IMR-90 (cell line): ENCODE data around the gene TEX36. TPM values are rescaled to one million over a fixed set of nuclear protein-coding genes. Genes with fewer than 3 reads are reported as not detected.

Experiments used
- ATAC-seq: fragments of 200-7000 bp; cut with Tn5 transposase; 2 replicates; pipeline ENCODE4 v1.9.1; 2020; ENCODE audit warnings: low read depth, mild to moderate bottlenecking, moderate library complexity
- BruUV-seq: library from RNA; stranded (reverse); fragments of 400-500 nt; replicated peaks from 2 replicates; lab custom pipeline; 2021; lab: Mats Ljungman, UMichigan
- CTCF ChIA-PET: fragments of 300-600 bp; formaldehyde crosslinking; extraction: SDS; loops from one replicate; lab custom pipeline; 2021; ENCODE audit warnings: antibody characterized with exemption; lab: Yijun Ruan, JAX
- POLR2A ChIA-PET: fragments of 300-600 bp; sonication (Branson Sonifier 250); formaldehyde crosslinking; loops from one replicate; lab custom pipeline; 2022; ENCODE audit warnings: antibody characterized with exemption; ENCODE audit not compliant: unreplicated experiment; lab: Charles Lee
- DNase-seq: peaks from one replicate; pipeline ENCODE4 v3.0.0; 2013
- H2AFZ ChIP-seq: replicated peaks from 2 replicates; pipeline ENCODE3; 2013; ENCODE audit warnings: low read length, mild to moderate bottlenecking; ENCODE audit not compliant: poor library complexity
- H2AK5ac ChIP-seq: 2 replicates; pipeline ENCODE4 v1.6.1; 2013; ENCODE audit warnings: low read depth, low read length, inconsistent platforms
- H2AK9ac ChIP-seq: replicated peaks from 2 replicates; pipeline ENCODE3; 2013; ENCODE audit warnings: mild to moderate bottlenecking, low read depth, low read length, moderate library complexity; ENCODE audit not compliant: poor library complexity
- H2BK120ac ChIP-seq: 2 replicates; pipeline ENCODE4 v1.6.1; 2013; ENCODE audit warnings: low read depth, low read length, inconsistent platforms
- H2BK15ac ChIP-seq: 3 replicates; pipeline ENCODE4 v1.6.1; 2013; ENCODE audit warnings: low read depth, low read length, inconsistent platforms
- H2BK20ac ChIP-seq: 2 replicates; pipeline ENCODE4 v1.6.1; 2013; ENCODE audit warnings: low read depth, mild to moderate bottlenecking, inconsistent platforms, low read length, moderate library complexity
- H2BK5ac ChIP-seq: 2 replicates; pipeline ENCODE4 v1.6.1; 2013; ENCODE audit warnings: mild to moderate bottlenecking, low read depth, low read length, inconsistent platforms; ENCODE audit not compliant: poor library complexity, severe bottlenecking
- H3K14ac ChIP-seq: replicated peaks from 2 replicates; pipeline ENCODE4 v1.6.1; 2013; ENCODE audit warnings: low read depth, low read length, inconsistent platforms
- H3K18ac ChIP-seq: 2 replicates; pipeline ENCODE4 v1.6.1; 2013; ENCODE audit warnings: low read depth, low read length, control low read depth
- H3K23ac ChIP-seq: 2 replicates; pipeline ENCODE4 v1.6.1; 2013; ENCODE audit warnings: low read depth, low read length, inconsistent platforms
- H3K27ac ChIP-seq: 2 replicates; pipeline ENCODE4 v1.5.1; 2013; ENCODE audit warnings: mild to moderate bottlenecking, control low read depth, low read length; ENCODE audit not compliant: insufficient read depth
- H3K27me3 ChIP-seq: 2 replicates; pipeline ENCODE4 v1.6.1; 2013; ENCODE audit warnings: low read length; ENCODE audit not compliant: control insufficient read depth, insufficient read depth
- H3K36me3 ChIP-seq: 2 replicates; pipeline ENCODE4 v1.6.1; 2013; ENCODE audit warnings: low read length, mixed read lengths; ENCODE audit not compliant: control insufficient read depth, insufficient read depth
- H3K4ac ChIP-seq: 2 replicates; pipeline ENCODE4 v1.6.1; 2013; ENCODE audit warnings: low read depth, low read length, inconsistent platforms
- H3K4me1 ChIP-seq: 2 replicates; pipeline ENCODE4 v1.6.1; 2013; ENCODE audit warnings: low read length, mixed read lengths; ENCODE audit not compliant: control insufficient read depth, insufficient read depth
- H3K4me2 ChIP-seq: 2 replicates; pipeline ENCODE4 v1.6.1; 2013; ENCODE audit warnings: low read depth, mild to moderate bottlenecking, control low read depth, low read length, moderate library complexity
- H3K4me3 ChIP-seq: 2 replicates; pipeline ENCODE4 v1.5.1; 2013; ENCODE audit warnings: low read depth, mild to moderate bottlenecking, control low read depth, low read length, moderate library complexity; ENCODE audit not compliant: insufficient read depth
- H3K56ac ChIP-seq: 2 replicates; pipeline ENCODE4 v1.6.1; 2013; ENCODE audit warnings: low read length, inconsistent platforms; ENCODE audit not compliant: insufficient read depth; ENCODE audit errors: extremely low read depth
- H3K79me1 ChIP-seq, 2 experiments: 2 replicates each; pipeline ENCODE4 v1.6.1; 2013; ENCODE audit warnings: low read length in 2 of 2, inconsistent platforms in 1 of 2, low read depth in 1 of 2
- H3K9ac ChIP-seq: 2 replicates; pipeline ENCODE4 v1.6.1; 2013; ENCODE audit warnings: low read depth, low read length, control low read depth
- H3K9me1 ChIP-seq: 2 replicates; pipeline ENCODE4 v1.6.1; 2013; ENCODE audit warnings: low read length, inconsistent platforms; ENCODE audit not compliant: insufficient read depth
- H3K9me3 ChIP-seq: 2 replicates; pipeline ENCODE4 v1.6.1; 2013; ENCODE audit warnings: low read length; ENCODE audit not compliant: control insufficient read depth, insufficient read depth
- H4K20me1 ChIP-seq: 2 replicates; pipeline ENCODE4 v1.6.1; 2013; ENCODE audit warnings: low read length, inconsistent platforms; ENCODE audit not compliant: insufficient read depth
- H4K5ac ChIP-seq: 2 replicates; pipeline ENCODE4 v1.6.1; 2013; ENCODE audit warnings: mild to moderate bottlenecking, low read depth, low read length, control low read depth
- H4K8ac ChIP-seq, 2 experiments: 2 replicates each; pipeline ENCODE4 v1.6.1; 2013; ENCODE audit warnings: low read depth in 2 of 2, low read length in 2 of 2, control low read depth in 1 of 2, inconsistent platforms in 1 of 2
- H4K91ac ChIP-seq: 2 replicates; pipeline ENCODE4 v1.6.1; 2013; ENCODE audit warnings: low read depth, low read length, inconsistent platforms; ENCODE audit not compliant: insufficient read depth
- BHLHE40 ChIP-seq: fragments of 150-350 bp; IDR thresholded peaks from 2 replicates; pipeline ENCODE4 v1.6.1; 2016; ENCODE audit warnings: mild to moderate bottlenecking, low read depth, low read length
- WGBS, 2 experiments: methylation state at CpG; one replicate each; pipeline versions ENCODE4 v1.1.5 to v1.1.7; 2013; ENCODE audit warnings: missing lambda C conversion rate in 2 of 2; ENCODE audit not compliant: insufficient read length in 1 of 2; ENCODE audit errors: extremely low coverage in 2 of 2; 5-methylcytosine and 5-hydroxymethylcytosine counted together
- dilution Hi-C: fragments of 300-500 bp; cut with HindIII; formaldehyde crosslinking; loops from one replicate; pipeline ENCODE4 v1.14.3; 2018; ENCODE audit warnings: low sequenced_read_pairs; ENCODE audit not compliant: unreplicated experiment
- in situ Hi-C: fragments of 300-500 bp; cut with MboI; formaldehyde crosslinking; loops from 3 replicates; pipeline ENCODE4 v1.14.3; 2019; ENCODE audit warnings: low sequenced_read_pairs, inconsistent platforms, mixed read lengths
- intact Hi-C: fragments of 100-400 bp; cut with micrococcal nuclease; formaldehyde crosslinking; loops from 2 replicates; pipeline ENCODE4 v1.10.0; 2022
- polyA plus RNA-seq, 3 experiments: library from polyadenylated mRNA; depleted of rRNA; stranded (reverse); fragments of >200 nt; gene quantifications; 2 replicates each; pipeline ENCODE4 v1.2.3, GENCODE V29; 2012; ENCODE audit warnings: low replicate concordance in 1 of 3
- total RNA-seq: library from RNA; depleted of rRNA; stranded (reverse); fragments of >200 nt; gene quantifications from 2 replicates; pipeline ENCODE4 v1.2.3, GENCODE V29; 2012
- TF ChIP-seq, protein P1 (sequence below): fragments of 150-350 bp; IDR thresholded peaks from 2 replicates; pipeline ENCODE4 v1.6.1; 2017; ENCODE audit warnings: mild to moderate bottlenecking, antibody characterized with exemption, low read length, low read depth

The TEX36 gene
- total and polyA plus RNA-seq, 2 of the 4 experiments (the other 2 are of a cell fraction): not detected

DNA sequence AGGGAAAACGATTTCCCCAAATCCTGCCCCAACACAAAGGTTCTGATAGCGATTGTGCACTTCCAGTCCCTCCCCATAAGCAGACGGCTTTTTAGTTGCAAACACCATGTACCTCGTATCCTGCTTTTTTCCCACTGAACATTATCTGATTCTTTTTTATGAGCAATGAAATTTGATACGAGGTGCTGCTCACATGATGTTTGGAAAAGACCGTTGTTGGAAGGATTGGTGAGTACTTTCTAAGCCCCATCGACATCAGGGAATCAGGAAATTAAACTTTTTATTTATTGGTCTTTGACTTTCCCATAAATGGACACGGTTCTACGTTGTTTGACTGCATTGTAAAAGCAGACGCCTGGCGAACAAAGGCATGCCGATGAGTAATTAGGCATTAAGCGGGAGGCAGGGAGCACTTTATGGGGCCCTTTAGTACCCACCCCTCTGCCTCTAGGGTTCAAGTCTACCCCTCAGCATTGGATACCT lies 49.4 kb downstream of the TEX36 start:
- Histone ChIP-seq H2BK15ac (no peak overlapping the region), H4K8ac (no peak overlapping the region), H3K4me1 (no peaks in the 10 kb centered on the region), H3K9ac (no peak overlapping the region), H3K9me3 (no peaks in the 10 kb centered on the region), H3K27ac (no peak overlapping the region), H2AFZ (no peak overlapping the region), H3K9me1 (no peaks in the 10 kb centered on the region), H2AK5ac (no peak overlapping the region), H3K14ac (no peak overlapping the region), H3K18ac (no peak overlapping the region), H4K91ac (no peak overlapping the region), H3K36me3 (no peaks in the 10 kb centered on the region), H2AK9ac (no peak overlapping the region), H3K4me3 (no peak overlapping the region), H3K79me1 (no peaks in the 10 kb centered on the region), H2BK120ac (no peak overlapping the region), H3K27me3 (peaks cover 2% of the 10 kb centered on the region), H3K4me2 (no peak overlapping the region), H3K4ac (no peak overlapping the region), H3K23ac (no peak overlapping the region), H4K5ac (no peak overlapping the region), H4K20me1 (no peaks in the 10 kb centered on the region), H2BK5ac (no peak overlapping the region), H3K56ac (no peak overlapping the region), H2BK20ac (no peak overlapping the region)
- DNase-seq: no peak
- TF ChIP-seq, protein P1, sequence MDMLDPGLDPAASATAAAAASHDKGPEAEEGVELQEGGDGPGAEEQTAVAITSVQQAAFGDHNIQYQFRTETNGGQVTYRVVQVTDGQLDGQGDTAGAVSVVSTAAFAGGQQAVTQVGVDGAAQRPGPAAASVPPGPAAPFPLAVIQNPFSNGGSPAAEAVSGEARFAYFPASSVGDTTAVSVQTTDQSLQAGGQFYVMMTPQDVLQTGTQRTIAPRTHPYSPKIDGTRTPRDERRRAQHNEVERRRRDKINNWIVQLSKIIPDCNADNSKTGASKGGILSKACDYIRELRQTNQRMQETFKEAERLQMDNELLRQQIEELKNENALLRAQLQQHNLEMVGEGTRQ: no peak
- no peak for TF ChIP-seq BHLHE40
- no TSS peak for BruUV-seq
- CTCF ChIA-PET: no interaction called here
- dilution Hi-C loops: no loop called here
- no CpG with 5 or more reads among the region's 13 CpGs for WGBS, 2 experiments
- intact Hi-C loops: no loop called here
- POLR2A ChIA-PET: no interaction called here
- in situ Hi-C loops: no loop called here
- ATAC-seq: no peak
